NCI-H345 treated with DMSO at 0.1 percent for 48 hours (cell line): ENCODE measurements around the gene PNPO.

Source experiments
- DNase-seq: peaks from one replicate; lab custom pipeline; 2025; ENCODE audit not compliant: unreplicated experiment; lab: John Stamatoyannopoulos, UW

Gene PNPO

GRCh38 chr17:47995241-47995935 lies 54.0 kb downstream of the PNPO start:
- DNase-seq, result no peak

GRCh38 chr17:47996201-47996600 lies 54.8 kb downstream of the PNPO start:
- DNase-seq, result no peak

DNA sequence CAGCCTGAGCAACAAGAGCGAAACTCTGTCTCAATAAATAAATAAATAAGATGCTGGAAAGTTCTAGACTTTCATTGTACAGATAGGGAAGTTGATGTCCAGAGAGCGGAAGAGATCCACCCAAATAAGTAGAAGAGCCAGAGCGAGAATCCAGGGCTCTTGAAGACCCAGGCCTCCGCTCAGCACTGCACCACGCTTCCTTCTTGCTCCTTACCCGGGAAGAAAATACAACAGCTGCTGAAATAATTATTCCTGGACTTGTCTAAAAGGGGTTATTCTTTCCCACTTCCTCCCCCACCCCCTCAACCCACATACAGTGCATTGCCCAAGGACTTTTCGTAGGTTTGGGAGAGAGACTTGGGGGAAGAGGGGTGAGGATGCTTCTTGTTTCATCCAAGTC lies 56.2 kb downstream of the PNPO start:
- no peak for DNase-seq

DNA sequence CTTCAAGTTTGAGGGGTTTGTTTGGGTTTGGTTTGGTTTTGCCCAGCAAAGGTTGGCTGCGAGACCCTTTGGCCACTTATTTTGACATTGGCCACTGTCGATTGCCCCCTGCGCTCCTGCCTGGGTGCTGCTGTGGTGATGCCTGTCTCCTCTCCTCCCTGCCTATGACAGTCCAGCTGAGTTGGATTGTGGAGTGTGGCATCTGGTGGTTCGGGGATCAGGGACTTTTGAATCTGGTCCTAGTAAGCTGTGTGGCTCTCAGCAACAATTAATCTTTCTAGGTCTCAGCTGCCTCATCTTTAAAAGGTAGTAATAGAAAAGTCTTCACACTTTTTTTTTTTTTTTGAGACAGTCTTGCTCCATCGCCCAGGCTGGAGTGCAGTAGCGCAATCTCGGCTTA lies 56.7 kb downstream of the PNPO start:
- DNase-seq, result no peak
